HEK293 (cell line): ENCODE measurements around the gene ORC1.

Source experiments
- CTCF ChIA-PET: fragments of 350-600 bp; formaldehyde crosslinking; extraction: SDS; loops from one replicate; lab custom pipeline; 2021; ENCODE audit warnings: antibody characterized with exemption; lab: Yijun Ruan, JAX
- POLR2A ChIA-PET: fragments of 300-600 bp; formaldehyde crosslinking; extraction: SDS; loops from one replicate; lab custom pipeline; 2020; ENCODE audit warnings: antibody characterized with exemption, inconsistent platforms; lab: Yijun Ruan, JAX
- H3K27ac ChIP-seq: fragments of 200-500 bp; sonication (Bioruptor generic); 2 replicates; pipeline ENCODE4 v1.5.1; 2014; ENCODE audit warnings: low read depth, low read length, control low read depth, inconsistent platforms; ENCODE audit errors: extremely low read depth
- H3K36me3 ChIP-seq, 2 experiments: fragments of 200-500 bp in 1 of 2; sonication (Bioruptor generic) in 1 of 2; 1 replicate in 1 of 2; 2 replicates in 1 of 2; pipeline ENCODE4 v1.5.1; 2014 to 2017; ENCODE audit warnings: inconsistent platforms in 2 of 2, low read length in 2 of 2; ENCODE audit not compliant: control insufficient read depth in 2 of 2, insufficient read depth in 1 of 2
- H3K4me1 ChIP-seq: fragments of 200-500 bp; sonication (Bioruptor generic); 2 replicates; pipeline ENCODE4 v1.5.1; 2014; ENCODE audit warnings: mild to moderate bottlenecking, low read length, inconsistent platforms; ENCODE audit not compliant: control insufficient read depth, insufficient read depth
- H3K4me3 ChIP-seq: 2 replicates; pipeline ENCODE4 v1.5.1; 2011; ENCODE audit warnings: low read depth, mild to moderate bottlenecking, control low read depth, low read length, moderate library complexity
- H3K9me3 ChIP-seq: fragments of 200-500 bp; sonication (Bioruptor generic); 2 replicates; pipeline ENCODE4 v1.5.1; 2014; ENCODE audit warnings: low read depth, low read length, inconsistent platforms; ENCODE audit not compliant: control insufficient read depth, insufficient read depth
- GLI4 ChIP-seq: fragments of 450-650 bp; formaldehyde crosslinking; IDR thresholded peaks from 2 replicates; pipeline ENCODE4 v1.5.1; 2016; ENCODE audit warnings: missing biosample characterization, missing genetic modification characterization
- MYNN ChIP-seq: fragments of 450-650 bp; formaldehyde crosslinking; IDR thresholded peaks from 2 replicates; pipeline ENCODE4 v1.5.1; 2016; ENCODE audit warnings: missing biosample characterization, missing genetic modification characterization, borderline replicate concordance
- YY2 ChIP-seq: fragments of 450-650 bp; formaldehyde crosslinking; IDR thresholded peaks from 2 replicates; pipeline ENCODE4 v1.5.1; 2016; ENCODE audit warnings: missing biosample characterization, missing genetic modification characterization
- ZBTB1 ChIP-seq: fragments of 450-650 bp; formaldehyde crosslinking; IDR thresholded peaks from 2 replicates; pipeline ENCODE4 v1.5.1; 2016; ENCODE audit warnings: missing biosample characterization, missing genetic modification characterization
- ZBTB21 ChIP-seq: fragments of 450-650 bp; formaldehyde crosslinking; IDR thresholded peaks from 2 replicates; pipeline ENCODE4 v1.5.1; 2017; ENCODE audit warnings: missing biosample characterization, missing genetic modification characterization
- ZIC2 ChIP-seq: fragments of 450-650 bp; formaldehyde crosslinking; IDR thresholded peaks from 2 replicates; pipeline ENCODE4 v1.5.1; 2016; ENCODE audit warnings: missing biosample characterization, missing genetic modification characterization
- ZNF221 ChIP-seq: fragments of 450-650 bp; formaldehyde crosslinking; IDR thresholded peaks from 2 replicates; pipeline ENCODE4 v1.5.1; 2017; ENCODE audit warnings: missing biosample characterization, missing genetic modification characterization, borderline replicate concordance
- ZNF248 ChIP-seq: fragments of 450-650 bp; formaldehyde crosslinking; IDR thresholded peaks from 2 replicates; pipeline ENCODE4 v1.5.1; 2017; ENCODE audit warnings: missing biosample characterization, missing genetic modification characterization
- ZNF274 ChIP-seq, 2 experiments: fragments of 200-500 bp in 1 of 2; fragments of 450-650 bp in 1 of 2; sonication (Bioruptor generic) in 1 of 2; formaldehyde crosslinking in 1 of 2; IDR thresholded peaks; 2 replicates each; pipeline versions ENCODE4 v1.5.1 to v1.6.1; 2014 to 2016; ENCODE audit warnings: borderline replicate concordance in 1 of 2, inconsistent platforms in 1 of 2, low read length in 1 of 2, missing biosample characterization in 1 of 2, missing genetic modification characterization in 1 of 2
- ZNF311 ChIP-seq: fragments of 450-650 bp; formaldehyde crosslinking; IDR thresholded peaks from 2 replicates; pipeline ENCODE4 v1.5.1; 2017; ENCODE audit warnings: missing biosample characterization, missing genetic modification characterization, borderline replicate concordance
- ZNF335 ChIP-seq: fragments of 450-650 bp; formaldehyde crosslinking; conservative IDR thresholded peaks from 2 replicates; pipeline ENCODE4 v1.5.1; 2016; ENCODE audit warnings: missing biosample characterization, missing genetic modification characterization
- ZNF433 ChIP-seq: fragments of 450-650 bp; formaldehyde crosslinking; IDR thresholded peaks from 2 replicates; pipeline ENCODE4 v1.5.1; 2016; ENCODE audit warnings: missing biosample characterization, missing genetic modification characterization, low read depth
- ZNF548 ChIP-seq: fragments of 450-650 bp; formaldehyde crosslinking; IDR thresholded peaks from 2 replicates; pipeline ENCODE4 v1.5.1; 2016; ENCODE audit warnings: missing biosample characterization, missing genetic modification characterization
- ZNF623 ChIP-seq: fragments of 450-650 bp; formaldehyde crosslinking; IDR thresholded peaks from 2 replicates; pipeline ENCODE4 v1.5.1; 2016; ENCODE audit warnings: missing biosample characterization, missing genetic modification characterization
- ZNF768 ChIP-seq: fragments of 450-650 bp; formaldehyde crosslinking; IDR thresholded peaks from 2 replicates; pipeline ENCODE4 v1.5.1; 2018; ENCODE audit warnings: missing biosample characterization, mild to moderate bottlenecking, missing genetic modification characterization
- ZSCAN30 ChIP-seq: fragments of 450-650 bp; IDR thresholded peaks from 2 replicates; pipeline ENCODE4 v1.5.1; 2018; ENCODE audit warnings: missing biosample characterization, mild to moderate bottlenecking, missing genetic modification characterization, moderate library complexity
- TF ChIP-seq, protein P1 (sequence below): fragments of 450-650 bp; formaldehyde crosslinking; IDR thresholded peaks from 2 replicates; pipeline ENCODE4 v1.5.1; 2016; ENCODE audit warnings: missing biosample characterization, missing genetic modification characterization
- TF ChIP-seq, protein P2 (sequence below): IDR thresholded peaks from 2 replicates; pipeline ENCODE4 v1.6.1; 2011; ENCODE audit warnings: mild to moderate bottlenecking, low read depth, low read length, borderline replicate concordance
- TF ChIP-seq, protein P3 (sequence below): fragments of 450-650 bp; formaldehyde crosslinking; IDR thresholded peaks from 2 replicates; pipeline ENCODE4 v1.5.1; 2017; ENCODE audit warnings: missing biosample characterization, missing genetic modification characterization
- TF ChIP-seq, protein P4 (sequence below): fragments of 450-650 bp; formaldehyde crosslinking; IDR thresholded peaks from 2 replicates; pipeline ENCODE4 v1.5.1; 2016; ENCODE audit warnings: missing biosample characterization, missing genetic modification characterization

Gene ORC1

DNA sequence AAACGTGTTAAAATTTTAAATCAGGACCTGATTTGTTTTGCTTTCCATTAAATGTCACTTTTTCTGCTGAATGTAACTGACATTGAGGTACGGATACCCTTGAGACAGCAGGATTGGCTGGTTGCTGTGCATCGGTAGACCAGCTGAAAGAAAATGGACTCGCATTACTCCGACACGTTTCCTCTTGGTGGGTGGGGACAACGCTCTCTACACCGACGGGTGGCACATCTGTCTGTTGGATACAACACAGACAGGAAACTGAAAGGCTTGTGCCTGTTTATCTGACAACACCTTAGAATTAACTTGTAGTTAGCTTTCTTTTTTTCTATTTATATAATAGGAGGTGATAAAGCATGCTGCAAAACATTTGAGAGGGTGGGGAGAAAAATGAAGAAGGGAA is 19.5 kb upstream of the ORC1 start:
- no peaks in the 10 kb centered on the region for H3K4me1 ChIP-seq
- ChIA-PET POLR2A (no interaction called here), CTCF (interaction anchor here (0.7 kb wide), 2 partner anchors 209 to 395 kb away, joined by 3 read pairs; partner anchors contain the start of gene SHISAL2A)
- no peak overlapping the region for H3K27ac ChIP-seq
- peaks cover 22 to 74% of the 10 kb centered on the region in 2 experiments for H3K36me3 ChIP-seq
- H3K9me3 ChIP-seq = no peaks in the 10 kb centered on the region
- no peak for TF ChIP-seq ZNF433 (tag by site-specific recombination)
- no peak for TF ChIP-seq ZBTB1 (tag by site-specific recombination)
- TF ChIP-seq, protein P1, sequence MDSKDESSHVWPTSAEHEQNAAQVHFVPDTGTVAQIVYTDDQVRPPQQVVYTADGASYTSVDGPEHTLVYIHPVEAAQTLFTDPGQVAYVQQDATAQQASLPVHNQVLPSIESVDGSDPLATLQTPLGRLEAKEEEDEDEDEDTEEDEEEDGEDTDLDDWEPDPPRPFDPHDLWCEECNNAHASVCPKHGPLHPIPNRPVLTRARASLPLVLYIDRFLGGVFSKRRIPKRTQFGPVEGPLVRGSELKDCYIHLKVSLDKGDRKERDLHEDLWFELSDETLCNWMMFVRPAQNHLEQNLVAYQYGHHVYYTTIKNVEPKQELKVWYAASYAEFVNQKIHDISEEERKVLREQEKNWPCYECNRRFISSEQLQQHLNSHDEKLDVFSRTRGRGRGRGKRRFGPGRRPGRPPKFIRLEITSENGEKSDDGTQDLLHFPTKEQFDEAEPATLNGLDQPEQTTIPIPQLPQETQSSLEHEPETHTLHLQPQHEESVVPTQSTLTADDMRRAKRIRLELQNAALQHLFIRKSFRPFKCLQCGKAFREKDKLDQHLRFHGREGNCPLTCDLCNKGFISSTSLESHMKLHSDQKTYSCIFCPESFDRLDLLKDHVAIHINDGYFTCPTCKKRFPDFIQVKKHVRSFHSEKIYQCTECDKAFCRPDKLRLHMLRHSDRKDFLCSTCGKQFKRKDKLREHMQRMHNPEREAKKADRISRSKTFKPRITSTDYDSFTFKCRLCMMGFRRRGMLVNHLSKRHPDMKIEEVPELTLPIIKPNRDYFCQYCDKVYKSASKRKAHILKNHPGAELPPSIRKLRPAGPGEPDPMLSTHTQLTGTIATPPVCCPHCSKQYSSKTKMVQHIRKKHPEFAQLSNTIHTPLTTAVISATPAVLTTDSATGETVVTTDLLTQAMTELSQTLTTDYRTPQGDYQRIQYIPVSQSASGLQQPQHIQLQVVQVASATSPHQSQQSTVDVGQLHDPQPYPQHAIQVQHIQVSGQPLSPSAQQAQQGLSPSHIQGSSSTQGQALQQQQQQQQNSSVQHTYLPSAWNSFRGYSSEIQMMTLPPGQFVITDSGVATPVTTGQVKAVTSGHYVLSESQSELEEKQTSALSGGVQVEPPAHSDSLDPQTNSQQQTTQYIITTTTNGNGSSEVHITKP (tag by site-specific recombination) = no peak
- TF ChIP-seq ZNF311 (tag by site-specific recombination) = no peak
- no peak for TF ChIP-seq ZNF274 (IDR thresholded peaks at IDR 0.05; ENCODE audit: low read length)
- no peak for TF ChIP-seq ZNF274 (tag by site-specific recombination; IDR thresholded peaks at IDR 0.05; ENCODE audit: borderline replicate concordance)
- no peak for TF ChIP-seq ZIC2
- TF ChIP-seq, protein P2, sequence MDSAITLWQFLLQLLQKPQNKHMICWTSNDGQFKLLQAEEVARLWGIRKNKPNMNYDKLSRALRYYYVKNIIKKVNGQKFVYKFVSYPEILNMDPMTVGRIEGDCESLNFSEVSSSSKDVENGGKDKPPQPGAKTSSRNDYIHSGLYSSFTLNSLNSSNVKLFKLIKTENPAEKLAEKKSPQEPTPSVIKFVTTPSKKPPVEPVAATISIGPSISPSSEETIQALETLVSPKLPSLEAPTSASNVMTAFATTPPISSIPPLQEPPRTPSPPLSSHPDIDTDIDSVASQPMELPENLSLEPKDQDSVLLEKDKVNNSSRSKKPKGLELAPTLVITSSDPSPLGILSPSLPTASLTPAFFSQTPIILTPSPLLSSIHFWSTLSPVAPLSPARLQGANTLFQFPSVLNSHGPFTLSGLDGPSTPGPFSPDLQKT = no peak
- TF ChIP-seq ZNF623 = no peak
- TF ChIP-seq MYNN = no peak
- TF ChIP-seq GLI4 (tag by site-specific recombination) = no peak
- H3K4me3 ChIP-seq = no peak overlapping the region

DNA sequence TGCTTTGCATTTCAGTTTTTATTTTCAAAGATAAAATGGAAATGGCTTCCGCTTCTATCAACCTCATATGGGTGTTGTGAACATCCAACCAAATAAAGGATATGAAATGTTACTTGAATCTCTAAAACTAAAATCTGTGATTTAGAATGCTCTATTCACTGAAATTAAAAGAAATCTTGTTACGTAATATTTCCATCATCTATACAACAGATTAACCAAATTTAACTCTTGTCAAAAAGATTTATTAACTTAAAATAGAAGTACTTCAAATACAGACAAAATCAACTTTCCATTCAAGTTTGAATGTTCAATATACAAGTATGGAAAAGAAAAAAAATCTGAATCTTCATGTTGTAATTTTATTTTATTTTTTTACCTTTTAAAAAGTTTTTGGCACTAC is 18.8 kb upstream of the ORC1 start:
- Histone ChIP-seq H3K36me3 (peaks cover 26 to 82% of the 10 kb centered on the region in 2 experiments), H3K27ac (no peak overlapping the region), H3K4me3 (no peak overlapping the region), H3K4me1 (no peaks in the 10 kb centered on the region), H3K9me3 (no peaks in the 10 kb centered on the region)
- ChIA-PET CTCF (no interaction called here), POLR2A (no interaction called here)
- no peak for TF ChIP-seq ZNF548 (tag by site-specific recombination)
- TF ChIP-seq, protein P3, sequence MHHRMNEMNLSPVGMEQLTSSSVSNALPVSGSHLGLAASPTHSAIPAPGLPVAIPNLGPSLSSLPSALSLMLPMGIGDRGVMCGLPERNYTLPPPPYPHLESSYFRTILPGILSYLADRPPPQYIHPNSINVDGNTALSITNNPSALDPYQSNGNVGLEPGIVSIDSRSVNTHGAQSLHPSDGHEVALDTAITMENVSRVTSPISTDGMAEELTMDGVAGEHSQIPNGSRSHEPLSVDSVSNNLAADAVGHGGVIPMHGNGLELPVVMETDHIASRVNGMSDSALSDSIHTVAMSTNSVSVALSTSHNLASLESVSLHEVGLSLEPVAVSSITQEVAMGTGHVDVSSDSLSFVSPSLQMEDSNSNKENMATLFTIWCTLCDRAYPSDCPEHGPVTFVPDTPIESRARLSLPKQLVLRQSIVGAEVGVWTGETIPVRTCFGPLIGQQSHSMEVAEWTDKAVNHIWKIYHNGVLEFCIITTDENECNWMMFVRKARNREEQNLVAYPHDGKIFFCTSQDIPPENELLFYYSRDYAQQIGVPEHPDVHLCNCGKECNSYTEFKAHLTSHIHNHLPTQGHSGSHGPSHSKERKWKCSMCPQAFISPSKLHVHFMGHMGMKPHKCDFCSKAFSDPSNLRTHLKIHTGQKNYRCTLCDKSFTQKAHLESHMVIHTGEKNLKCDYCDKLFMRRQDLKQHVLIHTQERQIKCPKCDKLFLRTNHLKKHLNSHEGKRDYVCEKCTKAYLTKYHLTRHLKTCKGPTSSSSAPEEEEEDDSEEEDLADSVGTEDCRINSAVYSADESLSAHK (tag by site-specific recombination) = no peak
- no peak for TF ChIP-seq ZNF221
- TF ChIP-seq ZSCAN30 (tag by site-specific recombination) = no peak
- no peak for TF ChIP-seq YY2 (tag by site-specific recombination)
- TF ChIP-seq ZNF248 = no peak
- no peak for TF ChIP-seq ZNF335 (tag by site-specific recombination)
- TF ChIP-seq, protein P1 (tag by site-specific recombination) = no peak
- no peak for TF ChIP-seq ZBTB21
- TF ChIP-seq ZNF768 (tag by site-specific recombination) = no peak
- TF ChIP-seq, protein P4, sequence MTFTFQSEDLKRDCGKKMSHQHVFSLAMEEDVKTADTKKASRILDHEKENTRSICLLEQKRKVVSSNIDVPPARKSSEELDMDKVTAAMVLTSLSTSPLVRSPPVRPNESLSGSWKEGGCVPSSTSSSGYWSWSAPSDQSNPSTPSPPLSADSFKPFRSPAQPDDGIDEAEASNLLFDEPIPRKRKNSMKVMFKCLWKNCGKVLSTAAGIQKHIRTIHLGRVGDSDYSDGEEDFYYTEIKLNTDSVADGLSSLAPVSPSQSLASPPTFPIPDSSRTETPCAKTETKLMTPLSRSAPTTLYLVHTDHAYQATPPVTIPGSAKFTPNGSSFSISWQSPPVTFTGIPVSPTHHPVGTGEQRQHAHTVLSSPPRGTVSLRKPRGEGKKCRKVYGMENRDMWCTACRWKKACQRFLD (tag by site-specific recombination) = no peak
